ENCODE data around the gene FBXW2. TPM values are rescaled to one million over a fixed set of nuclear protein-coding genes. Genes with fewer than 3 reads are reported as not detected.

The FBXW2 gene
- total RNA-seq, 4 donors from 2014 or later = 23.3 to 52.1 (median 40.0) TPM

GRCh38 chr9:120775859-120776258 lies 17.4 kb downstream of the FBXW2 start:
- WGBS, 2 donors (ENCODE audit: low coverage in 1 of 2) = 81 to 98% methylated on average over 3 to 5 of the region's 5 CpGs
- intact Hi-C loops (cut with DNase I; ENCODE audit: low total_unique reads) = no loop called here
- Histone ChIP-seq H3K4me1 (peaks cover 0 to 6% (median 0%) of the 10 kb centered on the region in 4 donors), H3K4me3 (no peak overlapping the region), H3K36me3 (peaks cover 0 to 41% (median 17%) of the 10 kb centered on the region in 4 donors), H3K27me3 (no peaks in the 10 kb centered on the region), H3K27ac (no peak overlapping the region), H3K9me3 (no peaks in the 10 kb centered on the region)
- in situ Hi-C loops (cut with MboI; ENCODE audit: low pct_ligation_motif_present in 1 of 4, low pct_unique_long_range_greater_than_20kb in 1 of 4, low sequenced_read_pairs in 3 of 4) = no loop called here
- no peak for DNase-seq
- TF ChIP-seq EP300 (IDR thresholded peaks at IDR 0.05; ENCODE audit: low read depth) = no peak
- no peak for TF ChIP-seq POLR2A (IDR thresholded peaks at IDR 0.05)
- no peak for TF ChIP-seq POLR2AphosphoS5 (IDR thresholded peaks at IDR 0.05)
- no peak for TF ChIP-seq CTCF (IDR thresholded peaks at IDR 0.05)

GRCh38 chr9:120774719-120775118 lies 18.5 kb downstream of the FBXW2 start:
- no peak overlapping the region for H3K27ac ChIP-seq
- in situ Hi-C loops (cut with MboI; ENCODE audit: low pct_ligation_motif_present in 1 of 4, low pct_unique_long_range_greater_than_20kb in 1 of 4, low sequenced_read_pairs in 3 of 4) (loop anchor here in 3 of 4 donors (25.0 kb wide), 2 partner anchors 163 to 288 kb away; partner anchors contain the start of genes TRAF1 (in 3 of the 3), C5 (in 1 of the 3) and CNTRL (in 1 of the 3)), intact Hi-C loops (cut with DNase I; ENCODE audit: low total_unique reads) (no loop called here)
- H3K4me3 ChIP-seq = no peak overlapping the region
- no peaks in the 10 kb centered on the region for H3K27me3 ChIP-seq
- WGBS, 2 donors (ENCODE audit: low coverage in 1 of 2) = 91 to 92% methylated on average over 4 of the region's 4 CpGs
- peaks cover 0 to 50% (median 18%) of the 10 kb centered on the region in 4 donors for H3K36me3 ChIP-seq
- no peaks in the 10 kb centered on the region for H3K4me1 ChIP-seq
- TF ChIP-seq CTCF (IDR thresholded peaks at IDR 0.05) = no peak
- no peak for DNase-seq
- no peaks in the 10 kb centered on the region for H3K9me3 ChIP-seq

- intact Hi-C loops (cut with DNase I; ENCODE audit: low total_unique reads) = no loop called here
- Histone ChIP-seq H3K36me3 (peaks cover 0 to 63% (median 23%) of the 10 kb centered on the region in 4 donors), H3K27me3 (no peaks in the 10 kb centered on the region), H3K27ac (no peak overlapping the region), H3K4me3 (no peak overlapping the region), H3K9me3 (no peaks in the 10 kb centered on the region), H3K4me1 (no peaks in the 10 kb centered on the region)
- no peak for DNase-seq
- in situ Hi-C loops (cut with MboI; ENCODE audit: low pct_ligation_motif_present in 1 of 4, low pct_unique_long_range_greater_than_20kb in 1 of 4, low sequenced_read_pairs in 3 of 4) = loop anchor here in 3 of 4 donors (25.0 kb wide), 2 partner anchors 164 to 289 kb away; partner anchors contain the start of genes TRAF1 (in 3 of the 3), C5 (in 1 of the 3) and CNTRL (in 1 of the 3)
- 83 to 93% methylated on average over 3 of the region's 3 CpGs for WGBS, 2 donors (ENCODE audit: low coverage in 1 of 2)
- TF ChIP-seq POLR2A (IDR thresholded peaks at IDR 0.05) = no peak
Observed at GRCh38 chr9:120773256-120773655, 20.0 kb downstream of the FBXW2 start.

GRCh38 chr9:120770931-120771330 lies 22.3 kb downstream of the FBXW2 start:
- Histone ChIP-seq H3K36me3 (peaks cover 0 to 62% (median 16%) of the 10 kb centered on the region in 4 donors), H3K4me3 (no peak overlapping the region), H3K9me3 (no peaks in the 10 kb centered on the region), H3K27ac (no peak overlapping the region), H3K27me3 (no peaks in the 10 kb centered on the region), H3K4me1 (no peaks in the 10 kb centered on the region)
- WGBS, 2 donors (ENCODE audit: low coverage in 1 of 2) = 83 to 92% methylated on average over 4 of the region's 4 CpGs
- no peak for DNase-seq
- in situ Hi-C loops (cut with MboI; ENCODE audit: low pct_ligation_motif_present in 1 of 4, low pct_unique_long_range_greater_than_20kb in 1 of 4, low sequenced_read_pairs in 3 of 4) = loop anchor here in 3 of 4 donors (25.0 kb wide), 2 partner anchors 166 to 291 kb away; partner anchors contain the start of genes TRAF1 (in 3 of the 3), C5 (in 1 of the 3) and CNTRL (in 1 of the 3)
- TF ChIP-seq POLR2A (IDR thresholded peaks at IDR 0.05) = no peak
- TF ChIP-seq CTCF (IDR thresholded peaks at IDR 0.05) = no peak
- TF ChIP-seq EP300 (IDR thresholded peaks at IDR 0.05; ENCODE audit: low read depth) = no peak
- TF ChIP-seq POLR2AphosphoS5 (IDR thresholded peaks at IDR 0.05) = no peak
- intact Hi-C loops (cut with DNase I; ENCODE audit: low total_unique reads) = no loop called here

GRCh38 chr9:120768886-120769285 lies 24.3 kb downstream of the FBXW2 start:
- peaks cover 0 to 58% (median 20%) of the 10 kb centered on the region in 4 donors for H3K36me3 ChIP-seq
- in situ Hi-C loops (cut with MboI; ENCODE audit: low pct_ligation_motif_present in 1 of 4, low pct_unique_long_range_greater_than_20kb in 1 of 4, low sequenced_read_pairs in 3 of 4) = loop anchor here (10.0 to 25.0 kb wide), 3 partner anchors 168 to 293 kb away; partner anchors contain the start of genes TRAF1 (in 3 of the 4), C5 (in 1 of the 4) and CNTRL (in 1 of the 4)
- no peak for TF ChIP-seq CTCF (IDR thresholded peaks at IDR 0.05)
- no peak for TF ChIP-seq EP300 (IDR thresholded peaks at IDR 0.05; ENCODE audit: low read depth)
- no peak for TF ChIP-seq POLR2AphosphoS5 (IDR thresholded peaks at IDR 0.05)
- TF ChIP-seq POLR2A (IDR thresholded peaks at IDR 0.05) = no peak
- H3K27ac ChIP-seq = no peak overlapping the region
- DNase-seq = no peak
- intact Hi-C loops (cut with DNase I; ENCODE audit: low total_unique reads) = no loop called here
- H3K27me3 ChIP-seq = no peaks in the 10 kb centered on the region
- H3K9me3 ChIP-seq = no peaks in the 10 kb centered on the region
- H3K4me1 ChIP-seq = no peaks in the 10 kb centered on the region
- H3K4me3 ChIP-seq = no peak overlapping the region
- WGBS, 2 donors (ENCODE audit: low coverage in 1 of 2) = 86 to 89% methylated on average over 1 of the region's 1 CpG

Data from transverse colon (tissue), 4 donors.